Mucosa of stomach (tissue), 1 donor: ENCODE measurements around the gene PROM2.
"Not testable (repeated sequence)": the region's sequence is repeated elsewhere in the genome, so short reads cannot be mapped to it uniquely, and the experiment has no call there.

Experiments
- H3K27me3 ChIP-seq: one replicate; pipeline ENCODE4 v1.7.0; 2013; ENCODE audit warnings: mild to moderate bottlenecking, low read length; ENCODE audit not compliant: control insufficient read depth, insufficient read depth
- H3K36me3 ChIP-seq: one replicate; pipeline ENCODE4 v1.7.0; 2013; ENCODE audit warnings: low read length; ENCODE audit not compliant: control insufficient read depth, insufficient read depth
- H3K4me1 ChIP-seq: one replicate; pipeline ENCODE4 v1.7.0; 2013; ENCODE audit warnings: mild to moderate bottlenecking, low read length; ENCODE audit not compliant: control insufficient read depth, insufficient read depth
- H3K4me3 ChIP-seq: one replicate; pipeline ENCODE4 v1.7.0; 2013; ENCODE audit warnings: low read length
- H3K9ac ChIP-seq: one replicate; pipeline ENCODE4 v1.7.0; 2013; ENCODE audit warnings: mild to moderate bottlenecking, low read length, moderate library complexity
- H3K9me3 ChIP-seq: one replicate; pipeline ENCODE4 v1.7.0; 2013; ENCODE audit warnings: mild to moderate bottlenecking, low read length, moderate library complexity; ENCODE audit not compliant: control insufficient read depth
- donor health status: Pancreatic carcinoma.

PROM2 gene, protein sequence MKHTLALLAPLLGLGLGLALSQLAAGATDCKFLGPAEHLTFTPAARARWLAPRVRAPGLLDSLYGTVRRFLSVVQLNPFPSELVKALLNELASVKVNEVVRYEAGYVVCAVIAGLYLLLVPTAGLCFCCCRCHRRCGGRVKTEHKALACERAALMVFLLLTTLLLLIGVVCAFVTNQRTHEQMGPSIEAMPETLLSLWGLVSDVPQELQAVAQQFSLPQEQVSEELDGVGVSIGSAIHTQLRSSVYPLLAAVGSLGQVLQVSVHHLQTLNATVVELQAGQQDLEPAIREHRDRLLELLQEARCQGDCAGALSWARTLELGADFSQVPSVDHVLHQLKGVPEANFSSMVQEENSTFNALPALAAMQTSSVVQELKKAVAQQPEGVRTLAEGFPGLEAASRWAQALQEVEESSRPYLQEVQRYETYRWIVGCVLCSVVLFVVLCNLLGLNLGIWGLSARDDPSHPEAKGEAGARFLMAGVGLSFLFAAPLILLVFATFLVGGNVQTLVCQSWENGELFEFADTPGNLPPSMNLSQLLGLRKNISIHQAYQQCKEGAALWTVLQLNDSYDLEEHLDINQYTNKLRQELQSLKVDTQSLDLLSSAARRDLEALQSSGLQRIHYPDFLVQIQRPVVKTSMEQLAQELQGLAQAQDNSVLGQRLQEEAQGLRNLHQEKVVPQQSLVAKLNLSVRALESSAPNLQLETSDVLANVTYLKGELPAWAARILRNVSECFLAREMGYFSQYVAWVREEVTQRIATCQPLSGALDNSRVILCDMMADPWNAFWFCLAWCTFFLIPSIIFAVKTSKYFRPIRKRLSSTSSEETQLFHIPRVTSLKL

DNA sequence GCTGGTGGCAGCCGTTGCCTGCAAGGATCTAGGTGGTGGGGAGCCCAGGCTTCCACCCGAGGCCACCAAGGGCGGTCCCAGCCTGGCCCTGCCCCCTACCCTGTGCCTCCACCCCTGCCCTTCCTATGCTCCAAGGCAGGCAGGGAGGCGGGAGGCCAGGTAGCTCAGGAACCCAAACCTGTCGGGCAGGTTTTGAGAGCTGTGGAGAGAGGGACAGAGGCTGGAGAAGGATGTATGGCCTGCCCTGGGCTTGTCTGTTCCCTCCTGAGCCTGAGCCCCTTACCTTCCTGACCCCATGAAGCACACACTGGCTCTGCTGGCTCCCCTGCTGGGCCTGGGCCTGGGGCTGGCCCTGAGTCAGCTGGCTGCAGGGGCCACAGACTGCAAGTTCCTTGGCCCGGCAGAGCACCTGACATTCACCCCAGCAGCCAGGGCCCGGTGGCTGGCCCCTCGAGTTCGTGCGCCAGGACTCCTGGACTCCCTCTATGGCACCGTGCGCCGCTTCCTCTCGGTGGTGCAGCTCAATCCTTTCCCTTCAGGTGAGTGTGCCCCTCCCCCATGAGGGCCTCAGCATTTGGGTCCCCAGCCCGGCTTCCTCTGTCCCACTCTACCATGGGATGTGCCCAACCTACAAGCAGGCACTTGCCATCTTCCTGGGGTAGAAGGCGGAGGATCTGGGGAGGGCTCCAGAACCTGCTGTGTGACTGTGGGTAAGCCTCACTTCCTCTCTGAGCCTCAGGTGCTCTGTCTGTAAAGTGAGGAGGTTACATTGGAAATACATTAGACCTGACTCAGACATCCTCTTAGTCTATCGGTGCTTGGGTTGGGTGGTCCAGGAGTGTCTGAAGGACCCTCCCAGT is at the start of gene PROM2:
Gene PROM2 (plus strand): TSS at position 159 of the 860 bp plus-strand sequence. CDS start 137 bp downstream, at position 296.
- no peaks in the 10 kb centered on the region for H3K9me3 ChIP-seq
- no peaks in the 10 kb centered on the region for H3K27me3 ChIP-seq
- H3K9ac ChIP-seq, result peak within 1 kb of the TSS; percentile 67
- H3K4me3 ChIP-seq, result peak within 1 kb of the TSS; percentile 23
- no peaks in the 10 kb centered on the region for H3K36me3 ChIP-seq
- peaks cover 42% of the 10 kb centered on the region for H3K4me1 ChIP-seq

DNA sequence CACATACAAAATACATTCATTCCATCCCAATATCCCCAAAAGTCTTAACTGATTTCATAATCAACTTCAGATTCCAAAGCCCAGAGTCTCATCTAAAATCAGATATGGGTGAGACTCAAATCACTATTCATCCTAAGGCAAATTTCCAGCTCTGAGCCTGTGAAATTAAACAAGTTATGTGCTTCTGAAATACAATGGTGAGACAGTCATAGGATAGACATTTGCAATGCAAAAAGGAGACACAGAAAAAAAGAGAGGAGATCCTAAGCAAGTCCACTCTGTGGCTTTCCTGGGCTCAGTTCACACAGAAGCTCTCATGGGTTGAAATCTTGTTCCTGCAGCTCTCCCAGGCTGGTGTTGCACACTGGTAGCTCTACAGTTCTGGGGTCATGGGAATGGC is 48.6 kb upstream of the PROM2 start:
- no peak overlapping the region for H3K4me3 ChIP-seq
- H3K4me1 ChIP-seq, result no peaks in the 10 kb centered on the region
- no peaks in the 10 kb centered on the region for H3K27me3 ChIP-seq
- no peaks in the 10 kb centered on the region for H3K36me3 ChIP-seq
- no peaks in the 10 kb centered on the region for H3K9me3 ChIP-seq
- H3K9ac ChIP-seq, result no peak overlapping the region

DNA sequence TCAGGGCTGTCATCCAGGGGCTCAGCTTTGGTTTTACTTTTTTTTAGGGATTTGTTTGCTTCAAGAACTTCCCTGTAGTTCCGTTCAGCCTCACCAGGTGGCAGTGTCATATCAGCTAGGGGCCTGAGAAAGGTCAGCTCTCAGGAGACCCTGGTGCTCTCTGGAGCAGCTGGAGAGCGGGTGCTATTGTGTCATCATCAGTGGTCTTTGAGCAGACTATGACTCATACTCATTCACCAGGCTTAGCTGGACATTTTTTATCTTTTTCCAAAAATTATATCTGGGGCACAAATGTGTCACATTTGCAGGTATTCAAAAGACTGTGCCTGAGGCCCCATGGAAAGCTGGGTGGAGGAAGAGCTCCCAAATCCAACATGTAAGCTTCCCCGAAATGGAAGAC is 42.5 kb upstream of the PROM2 start:
- no peaks in the 10 kb centered on the region for H3K4me1 ChIP-seq
- H3K4me3 ChIP-seq, result no peak overlapping the region
- no peaks in the 10 kb centered on the region for H3K9me3 ChIP-seq
- H3K9ac ChIP-seq, result no peak overlapping the region
- no peaks in the 10 kb centered on the region for H3K36me3 ChIP-seq
- no peaks in the 10 kb centered on the region for H3K27me3 ChIP-seq

DNA sequence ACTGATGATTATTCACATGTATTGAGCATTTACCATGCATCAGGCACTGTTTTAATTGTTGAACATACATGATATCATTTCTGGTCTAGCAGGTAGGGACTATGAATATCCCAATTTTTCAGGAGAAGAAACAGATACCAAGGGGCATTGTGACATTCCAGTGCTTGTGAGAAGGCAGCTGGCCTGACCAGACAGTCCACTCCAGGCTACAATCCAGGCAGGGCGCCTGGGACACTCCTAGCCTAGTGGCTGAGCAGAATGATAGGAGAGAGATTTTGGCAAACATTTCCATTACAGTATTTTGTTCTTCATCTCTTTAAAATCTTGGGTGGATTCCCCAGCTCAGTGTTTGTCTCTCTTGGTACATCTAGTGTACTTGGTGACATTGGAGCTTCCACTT is 42.0 kb upstream of the PROM2 start:
- Histone ChIP-seq H3K36me3 (no peaks in the 10 kb centered on the region), H3K27me3 (no peaks in the 10 kb centered on the region), H3K9ac (no peak overlapping the region), H3K4me1 (no peaks in the 10 kb centered on the region), H3K4me3 (no peak overlapping the region), H3K9me3 (no peaks in the 10 kb centered on the region)

GRCh38 chr2:95234286-95234785 is 39.9 kb upstream of the PROM2 start:
- Histone ChIP-seq H3K4me1 (no peaks in the 10 kb centered on the region), H3K27me3 (no peaks in the 10 kb centered on the region), H3K36me3 (no peaks in the 10 kb centered on the region), H3K9me3 (no peaks in the 10 kb centered on the region), H3K4me3 (no peak overlapping the region), H3K9ac (no peak overlapping the region)

- no peak overlapping the region for H3K4me3 ChIP-seq
- no peaks in the 10 kb centered on the region for H3K36me3 ChIP-seq
- H3K9ac ChIP-seq, result no peak overlapping the region
- H3K4me1 ChIP-seq, result no peaks in the 10 kb centered on the region
- no peaks in the 10 kb centered on the region for H3K27me3 ChIP-seq
- H3K9me3 ChIP-seq, result no peaks in the 10 kb centered on the region
Measured at GRCh38 chr2:95234816-95235215, 39.4 kb upstream of the PROM2 start.

GRCh38 chr2:95238131-95238530 is 36.1 kb upstream of the PROM2 start:
- Histone ChIP-seq H3K9ac (no peak overlapping the region), H3K27me3 (no peaks in the 10 kb centered on the region), H3K4me1 (no peaks in the 10 kb centered on the region), H3K9me3 (no peaks in the 10 kb centered on the region), H3K4me3 (no peak overlapping the region), H3K36me3 (no peaks in the 10 kb centered on the region)

GRCh38 chr2:95240091-95240490 is 34.2 kb upstream of the PROM2 start:
- Histone ChIP-seq H3K27me3 (no peaks in the 10 kb centered on the region), H3K9ac (no peak overlapping the region), H3K36me3 (no peaks in the 10 kb centered on the region), H3K9me3 (no peaks in the 10 kb centered on the region), H3K4me1 (no peaks in the 10 kb centered on the region), H3K4me3 (no peak overlapping the region)

DNA sequence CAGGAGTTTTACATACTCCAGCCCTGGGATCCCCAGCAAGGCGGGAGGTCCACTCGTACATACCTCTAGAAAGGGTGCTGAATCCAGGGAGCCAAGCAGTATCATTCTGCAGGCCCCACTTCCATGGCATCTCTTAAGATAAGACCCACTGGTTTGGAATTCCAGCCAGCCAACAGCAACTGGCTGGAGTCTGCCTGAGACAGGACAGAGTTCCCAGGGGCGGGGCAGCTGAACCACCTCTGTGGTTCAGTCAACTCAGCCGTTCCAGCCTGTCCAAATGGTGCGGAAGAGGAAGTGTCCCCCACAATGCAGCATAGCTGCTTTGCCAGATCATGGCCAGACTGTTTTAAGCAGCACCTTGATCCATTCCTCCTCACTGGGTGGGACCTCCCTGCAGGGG is 33.7 kb upstream of the PROM2 start:
- no peaks in the 10 kb centered on the region for H3K4me1 ChIP-seq
- no peaks in the 10 kb centered on the region for H3K36me3 ChIP-seq
- H3K4me3 ChIP-seq, result no peak overlapping the region
- no peaks in the 10 kb centered on the region for H3K9me3 ChIP-seq
- no peak overlapping the region for H3K9ac ChIP-seq
- H3K27me3 ChIP-seq, result no peaks in the 10 kb centered on the region

DNA sequence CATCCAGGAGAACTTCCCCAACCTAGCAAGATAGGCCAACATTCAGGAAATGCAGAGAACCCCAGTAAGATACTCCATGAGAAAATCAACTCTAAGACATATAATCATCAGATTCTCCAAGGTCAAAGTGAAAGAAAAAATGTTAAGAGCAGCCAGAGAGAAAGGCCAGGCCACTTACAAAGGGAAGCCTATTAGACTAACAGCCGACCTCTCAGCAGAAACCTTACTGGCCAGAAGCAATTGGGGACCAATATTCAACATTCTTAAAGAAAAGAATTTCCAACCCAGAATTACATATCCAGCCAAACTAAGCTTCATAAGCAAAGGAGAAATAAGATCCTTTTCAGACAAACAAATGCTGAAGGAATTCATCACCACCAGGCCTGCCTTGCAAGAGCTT is 32.2 kb upstream of the PROM2 start:
- H3K36me3 ChIP-seq, H3K4me3 ChIP-seq, H3K9ac ChIP-seq, H3K4me1 ChIP-seq, H3K9me3 ChIP-seq, H3K27me3 ChIP-seq: not testable (repeated sequence)

- H3K36me3 ChIP-seq, result no peaks in the 10 kb centered on the region
- no peaks in the 10 kb centered on the region for H3K4me1 ChIP-seq
- H3K9ac ChIP-seq, result no peak overlapping the region
Measured at GRCh38 chr2:95258271-95258670, 16.0 kb upstream of the PROM2 start.

More at GRCh38 chr2:95258271-95258670, 16.0 kb upstream of the PROM2 start:
- Histone ChIP-seq H3K4me3 (no peak overlapping the region), H3K27me3 (no peaks in the 10 kb centered on the region), H3K9me3 (no peaks in the 10 kb centered on the region)
